ENCODE results near the gene POFUT1. TPM values are rescaled to one million over a fixed set of nuclear protein-coding genes. Genes with fewer than 3 reads are reported as not detected.

POFUT1 gene
- total RNA-seq, 1 experiment from 2014 or later, result 29.4 TPM

GRCh38 chr20:32248043-32248442, 40.4 kb downstream of the POFUT1 start:
- Mint-ChIP-seq H3K27me3 (ENCODE audit: low read depth) (no peaks in the 10 kb centered on the region; the same call in 1 of the 2 replicates), H3K27ac (no peak overlapping the region), H3K36me3 (no peaks in the 10 kb centered on the region), H3K4me3 (no peak overlapping the region), H3K9me3 (peaks cover under 1% of the 10 kb centered on the region; the same call in 1 of the 2 replicates), H3K4me1 (no peaks in the 10 kb centered on the region)
- no peak for DNase-seq (ENCODE audit: low spot score)
- ATAC-seq, result no peak
- POLR2A ChIA-PET, result no interaction called here
- CTCF ChIA-PET, result interaction anchor here (0.7 kb wide), 1 partner anchor 210 kb away, joined by 3 read pairs; no protein-coding TSS in a partner anchor
- TF ChIP-seq, protein P1, sequence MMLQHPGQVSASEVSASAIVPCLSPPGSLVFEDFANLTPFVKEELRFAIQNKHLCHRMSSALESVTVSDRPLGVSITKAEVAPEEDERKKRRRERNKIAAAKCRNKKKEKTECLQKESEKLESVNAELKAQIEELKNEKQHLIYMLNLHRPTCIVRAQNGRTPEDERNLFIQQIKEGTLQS (CRISPR knock-in tag; conservative IDR thresholded peaks at IDR 0.05), result no peak
- TF ChIP-seq ZNF232 (CRISPR knock-in tag; IDR thresholded peaks at IDR 0.05), result no peak
- TF ChIP-seq, protein P2, sequence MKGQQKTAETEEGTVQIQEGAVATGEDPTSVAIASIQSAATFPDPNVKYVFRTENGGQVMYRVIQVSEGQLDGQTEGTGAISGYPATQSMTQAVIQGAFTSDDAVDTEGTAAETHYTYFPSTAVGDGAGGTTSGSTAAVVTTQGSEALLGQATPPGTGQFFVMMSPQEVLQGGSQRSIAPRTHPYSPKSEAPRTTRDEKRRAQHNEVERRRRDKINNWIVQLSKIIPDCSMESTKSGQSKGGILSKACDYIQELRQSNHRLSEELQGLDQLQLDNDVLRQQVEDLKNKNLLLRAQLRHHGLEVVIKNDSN (CRISPR knock-in tag; IDR thresholded peaks at IDR 0.05), result no peak
- no peak for TF ChIP-seq USF2 (CRISPR knock-in tag; IDR thresholded peaks at IDR 0.05)
- no peak for TF ChIP-seq KAT7 (CRISPR knock-in tag; IDR thresholded peaks at IDR 0.05; ENCODE audit: borderline replicate concordance)
- TF ChIP-seq, protein P3, sequence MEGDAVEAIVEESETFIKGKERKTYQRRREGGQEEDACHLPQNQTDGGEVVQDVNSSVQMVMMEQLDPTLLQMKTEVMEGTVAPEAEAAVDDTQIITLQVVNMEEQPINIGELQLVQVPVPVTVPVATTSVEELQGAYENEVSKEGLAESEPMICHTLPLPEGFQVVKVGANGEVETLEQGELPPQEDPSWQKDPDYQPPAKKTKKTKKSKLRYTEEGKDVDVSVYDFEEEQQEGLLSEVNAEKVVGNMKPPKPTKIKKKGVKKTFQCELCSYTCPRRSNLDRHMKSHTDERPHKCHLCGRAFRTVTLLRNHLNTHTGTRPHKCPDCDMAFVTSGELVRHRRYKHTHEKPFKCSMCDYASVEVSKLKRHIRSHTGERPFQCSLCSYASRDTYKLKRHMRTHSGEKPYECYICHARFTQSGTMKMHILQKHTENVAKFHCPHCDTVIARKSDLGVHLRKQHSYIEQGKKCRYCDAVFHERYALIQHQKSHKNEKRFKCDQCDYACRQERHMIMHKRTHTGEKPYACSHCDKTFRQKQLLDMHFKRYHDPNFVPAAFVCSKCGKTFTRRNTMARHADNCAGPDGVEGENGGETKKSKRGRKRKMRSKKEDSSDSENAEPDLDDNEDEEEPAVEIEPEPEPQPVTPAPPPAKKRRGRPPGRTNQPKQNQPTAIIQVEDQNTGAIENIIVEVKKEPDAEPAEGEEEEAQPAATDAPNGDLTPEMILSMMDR (IDR thresholded peaks at IDR 0.05), result no peak
- no peak for TF ChIP-seq STAT6 (CRISPR knock-in tag; conservative IDR thresholded peaks at IDR 0.05; ENCODE audit: low read depth)
- no peak for TF ChIP-seq CREB1 (CRISPR knock-in tag; IDR thresholded peaks at IDR 0.05)
- TF ChIP-seq RORB (CRISPR knock-in tag; IDR thresholded peaks at IDR 0.05), result no peak
- no peak for TF ChIP-seq ZNF396 (CRISPR knock-in tag; IDR thresholded peaks at IDR 0.05; ENCODE audit: borderline replicate concordance)
- TF ChIP-seq MYBL2 (CRISPR knock-in tag; IDR thresholded peaks at IDR 0.05), result no peak
- TF ChIP-seq FOXP1 (CRISPR knock-in tag; IDR thresholded peaks at IDR 0.05; ENCODE audit: borderline replicate concordance), result no peak
- no peak for TF ChIP-seq CBFB (CRISPR knock-in tag; IDR thresholded peaks at IDR 0.05; ENCODE audit: low read depth)
- no peak for TF ChIP-seq ZMAT4 (CRISPR knock-in tag; IDR thresholded peaks at IDR 0.05)
- TF ChIP-seq NR3C1 (CRISPR knock-in tag; conservative IDR thresholded peaks at IDR 0.05; ENCODE audit: low read depth), result no peak
- TF ChIP-seq, protein P4, sequence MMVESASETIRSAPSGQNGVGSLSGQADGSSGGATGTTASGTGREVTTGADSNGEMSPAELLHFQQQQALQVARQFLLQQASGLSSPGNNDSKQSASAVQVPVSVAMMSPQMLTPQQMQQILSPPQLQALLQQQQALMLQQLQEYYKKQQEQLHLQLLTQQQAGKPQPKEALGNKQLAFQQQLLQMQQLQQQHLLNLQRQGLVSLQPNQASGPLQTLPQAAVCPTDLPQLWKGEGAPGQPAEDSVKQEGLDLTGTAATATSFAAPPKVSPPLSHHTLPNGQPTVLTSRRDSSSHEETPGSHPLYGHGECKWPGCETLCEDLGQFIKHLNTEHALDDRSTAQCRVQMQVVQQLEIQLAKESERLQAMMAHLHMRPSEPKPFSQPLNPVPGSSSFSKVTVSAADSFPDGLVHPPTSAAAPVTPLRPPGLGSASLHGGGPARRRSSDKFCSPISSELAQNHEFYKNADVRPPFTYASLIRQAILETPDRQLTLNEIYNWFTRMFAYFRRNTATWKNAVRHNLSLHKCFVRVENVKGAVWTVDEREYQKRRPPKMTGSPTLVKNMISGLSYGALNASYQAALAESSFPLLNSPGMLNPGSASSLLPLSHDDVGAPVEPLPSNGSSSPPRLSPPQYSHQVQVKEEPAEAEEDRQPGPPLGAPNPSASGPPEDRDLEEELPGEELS (CRISPR knock-in tag; IDR thresholded peaks at IDR 0.05), result no peak
- TF ChIP-seq ATF1 (CRISPR knock-in tag; IDR thresholded peaks at IDR 0.05), result no peak
- no peak for TF ChIP-seq HMGXB4 (CRISPR knock-in tag; IDR thresholded peaks at IDR 0.05)
- no peak for TF ChIP-seq ZBTB21 (CRISPR knock-in tag; IDR thresholded peaks at IDR 0.05; ENCODE audit: borderline replicate concordance)
